SIG-M5 treated with dmso at 0.1 percent for 504 hours (cell line): ENCODE results near the gene THAP3.

Source experiments
- DNase-seq: peaks from one replicate; lab custom pipeline; 2025; ENCODE audit not compliant: unreplicated experiment; lab: John Stamatoyannopoulos, UW

The THAP3 gene

DNA sequence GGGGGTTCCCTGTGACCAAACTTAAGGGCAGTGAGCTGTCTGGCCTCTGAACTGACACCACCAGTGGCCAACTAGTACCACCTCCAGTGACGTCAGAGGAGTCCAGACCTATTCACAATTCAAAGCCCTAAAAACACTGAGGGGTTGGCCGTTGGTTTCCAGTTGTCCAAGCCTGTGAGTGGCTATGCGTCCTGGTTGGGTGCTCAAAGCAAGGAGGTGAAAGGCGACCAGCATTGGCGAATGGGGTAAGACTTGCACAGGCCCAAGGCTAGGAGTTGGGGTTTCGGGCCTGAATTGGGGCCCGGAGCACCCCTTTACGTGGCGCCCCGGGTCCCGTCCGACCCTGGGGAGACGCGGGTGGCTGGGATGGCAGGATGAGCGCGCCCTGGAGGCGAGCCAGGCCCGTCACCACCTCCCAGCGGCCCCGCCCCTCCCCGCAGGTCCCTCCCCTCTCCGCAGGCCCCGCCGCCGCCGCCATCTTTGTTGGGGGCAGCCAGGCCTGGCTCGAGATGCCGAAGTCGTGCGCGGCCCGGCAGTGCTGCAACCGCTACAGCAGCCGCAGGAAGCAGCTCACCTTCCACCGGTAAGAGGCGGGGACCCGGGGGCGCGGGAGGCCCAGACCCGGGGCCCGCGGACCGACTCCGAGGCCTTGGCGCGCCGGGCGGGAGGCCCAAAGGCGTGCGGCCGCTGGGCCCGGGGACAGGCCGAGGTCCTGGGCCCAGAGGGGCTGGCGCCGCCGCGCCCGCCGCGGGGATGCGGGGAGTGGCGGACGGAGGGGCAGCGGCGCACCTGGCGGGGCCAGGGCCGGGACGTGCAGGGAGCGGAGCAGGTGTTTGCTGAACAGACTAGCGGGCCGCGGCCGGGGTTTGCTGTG lies at the start of gene THAP3:
THAP3 (plus strand) TSS at position 159 of the 874 bp plus-strand sequence; CDS start at position 510, 351 bp downstream.
- DNase-seq = peak; percentile 61

- no peak for DNase-seq
Observed at GRCh38 chr1:6577831-6578525, 46.7 kb upstream of the THAP3 start.

DNA sequence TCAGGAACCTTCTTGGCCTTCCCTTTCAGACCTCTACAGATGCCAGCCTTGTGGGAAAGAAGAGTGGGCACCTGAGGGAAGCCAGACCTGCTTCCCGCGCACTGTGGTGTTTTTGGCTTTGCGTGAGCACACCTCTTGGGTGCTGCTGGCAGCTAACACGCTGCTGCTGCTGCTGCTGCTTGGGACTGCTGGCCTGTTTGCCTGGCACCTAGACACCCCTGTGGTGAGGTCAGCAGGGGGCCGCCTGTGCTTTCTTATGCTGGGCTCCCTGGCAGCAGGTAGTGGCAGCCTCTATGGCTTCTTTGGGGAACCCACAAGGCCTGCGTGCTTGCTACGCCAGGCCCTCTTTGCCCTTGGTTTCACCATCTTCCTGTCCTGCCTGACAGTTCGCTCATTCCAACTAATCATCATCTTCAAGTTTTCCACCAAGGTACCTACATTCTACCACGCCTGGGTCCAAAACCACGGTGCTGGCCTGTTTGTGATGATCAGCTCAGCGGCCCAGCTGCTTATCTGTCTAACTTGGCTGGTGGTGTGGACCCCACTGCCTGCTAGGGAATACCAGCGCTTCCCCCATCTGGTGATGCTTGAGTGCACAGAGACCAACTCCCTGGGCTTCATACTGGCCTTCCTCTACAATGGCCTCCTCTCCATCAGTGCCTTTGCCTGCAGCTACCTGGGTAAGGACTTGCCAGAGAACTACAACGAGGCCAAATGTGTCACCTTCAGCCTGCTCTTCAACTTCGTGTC lies 45.9 kb upstream of the THAP3 start:
- DNase-seq = no peak

- DNase-seq = peak; percentile 92
Observed at GRCh38 chr1:6579374-6580118, 45.1 kb upstream of the THAP3 start, which contains the start of gene ZBTB48. Gene ZBTB48 (plus strand): TSS chr1:6579994. CDS start chr1:6580610, 616 bp downstream.

DNA sequence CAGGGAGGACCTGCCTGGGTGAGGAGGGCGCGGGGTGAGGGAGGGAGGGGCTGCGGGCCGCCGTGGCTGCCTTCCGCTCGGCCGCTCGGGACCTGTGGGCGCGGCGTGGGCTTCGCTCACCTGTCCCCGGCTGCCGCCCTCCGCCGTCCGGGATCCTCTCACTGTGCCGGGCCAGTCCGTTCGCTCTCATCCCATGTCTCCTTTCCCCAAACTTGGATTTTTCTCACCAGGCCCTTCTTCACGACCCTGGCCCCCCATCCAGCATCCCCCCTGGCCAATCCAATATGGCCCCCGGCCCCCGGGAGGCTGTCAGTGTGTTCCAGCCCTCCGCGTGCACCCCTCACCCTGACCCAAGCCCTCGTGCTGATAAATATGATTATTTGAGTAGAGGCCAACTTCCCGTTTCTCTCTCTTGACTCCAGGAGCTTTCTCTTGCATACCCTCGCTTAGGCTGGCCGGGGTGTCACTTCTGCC lies 44.5 kb upstream of the THAP3 start:
- DNase-seq = peak; percentile 47

GRCh38 chr1:6580593-6581409 lies 43.9 kb upstream of the THAP3 start:
- peak; percentile 51 for DNase-seq

DNA sequence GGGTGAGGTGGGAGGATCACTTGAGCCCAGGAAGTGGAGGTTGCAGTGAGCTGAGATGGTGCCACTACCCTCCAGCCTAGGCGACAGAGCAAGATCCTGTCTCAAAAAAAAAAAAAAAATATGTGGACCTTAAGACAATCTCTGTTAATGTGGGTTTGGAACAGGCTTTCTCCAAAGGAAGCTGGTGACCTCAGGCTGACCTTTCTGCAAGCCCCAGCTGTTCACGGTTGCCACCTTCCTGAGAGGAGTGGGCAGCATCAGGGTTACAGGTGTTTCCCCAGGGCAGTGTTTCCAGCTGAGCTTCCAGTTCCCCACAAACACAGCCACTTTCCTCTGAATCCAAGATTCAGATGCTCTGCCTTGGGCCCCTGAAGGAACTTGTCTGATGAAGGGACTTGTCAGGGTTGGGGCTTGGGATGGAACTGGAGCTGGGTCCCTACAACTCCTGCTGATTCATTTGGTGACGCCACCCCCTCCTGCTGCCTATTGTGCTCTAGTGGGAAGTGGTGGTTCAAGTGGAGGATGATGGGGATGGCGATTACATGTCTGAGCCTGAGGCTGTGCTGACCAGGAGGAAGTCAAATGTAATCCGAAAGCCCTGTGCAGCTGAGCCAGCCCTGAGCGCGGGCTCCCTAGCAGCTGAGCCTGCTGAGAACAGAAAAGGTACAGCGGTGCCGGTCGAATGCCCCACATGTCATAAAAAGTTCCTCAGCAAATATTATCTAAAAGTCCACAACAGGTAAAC lies 42.9 kb upstream of the THAP3 start:
- DNase-seq = peak; percentile 81

GRCh38 chr1:6582370-6582769 lies 42.3 kb upstream of the THAP3 start:
- peak; percentile 20 for DNase-seq

DNA sequence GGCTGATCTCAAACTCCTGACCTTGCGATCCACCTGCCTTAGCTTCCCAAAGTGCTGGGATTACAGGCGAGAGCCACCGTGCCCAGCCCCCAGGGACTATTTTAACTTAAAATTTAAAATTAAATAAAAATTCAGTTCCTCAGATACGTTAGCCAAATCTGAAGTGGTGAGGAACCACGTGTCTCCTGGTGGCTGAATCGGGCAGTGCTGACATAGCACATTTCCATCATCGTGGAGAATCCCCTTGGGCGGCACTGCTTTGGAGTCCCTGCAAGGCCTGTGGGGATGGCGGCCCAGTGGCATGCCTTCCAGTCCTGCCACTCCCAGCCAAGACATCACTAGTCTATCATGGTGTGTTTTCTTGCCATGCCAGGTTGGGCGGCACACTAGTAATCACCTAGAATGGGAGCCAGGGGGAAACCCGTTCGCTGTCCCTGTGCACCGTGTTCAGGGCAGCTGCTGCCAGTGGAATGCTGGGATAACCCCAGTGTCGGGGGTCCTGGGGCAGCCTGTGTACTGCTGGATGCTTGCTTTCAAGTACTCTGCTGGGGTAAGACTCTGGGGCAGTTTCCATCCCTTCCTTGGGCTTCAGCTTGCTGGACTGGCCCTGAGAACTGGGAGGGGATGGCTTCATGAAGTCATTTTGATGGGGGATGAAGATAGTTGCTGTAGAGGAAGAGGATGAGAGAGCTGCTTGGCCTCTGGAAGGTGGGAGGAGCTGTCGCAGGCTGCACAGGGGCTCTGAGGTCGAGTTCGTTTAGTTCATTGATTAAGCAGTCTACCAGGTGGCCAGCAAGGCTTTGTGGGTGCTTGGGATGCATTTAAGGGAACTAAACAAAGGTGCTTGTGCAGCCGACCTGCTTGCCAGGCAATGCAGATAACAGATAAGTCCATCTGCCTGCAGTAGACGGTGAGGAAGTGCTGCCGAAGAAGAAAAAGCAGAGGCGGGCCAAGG lies 40.3 kb upstream of the THAP3 start:
- DNase-seq = no peak

DNA sequence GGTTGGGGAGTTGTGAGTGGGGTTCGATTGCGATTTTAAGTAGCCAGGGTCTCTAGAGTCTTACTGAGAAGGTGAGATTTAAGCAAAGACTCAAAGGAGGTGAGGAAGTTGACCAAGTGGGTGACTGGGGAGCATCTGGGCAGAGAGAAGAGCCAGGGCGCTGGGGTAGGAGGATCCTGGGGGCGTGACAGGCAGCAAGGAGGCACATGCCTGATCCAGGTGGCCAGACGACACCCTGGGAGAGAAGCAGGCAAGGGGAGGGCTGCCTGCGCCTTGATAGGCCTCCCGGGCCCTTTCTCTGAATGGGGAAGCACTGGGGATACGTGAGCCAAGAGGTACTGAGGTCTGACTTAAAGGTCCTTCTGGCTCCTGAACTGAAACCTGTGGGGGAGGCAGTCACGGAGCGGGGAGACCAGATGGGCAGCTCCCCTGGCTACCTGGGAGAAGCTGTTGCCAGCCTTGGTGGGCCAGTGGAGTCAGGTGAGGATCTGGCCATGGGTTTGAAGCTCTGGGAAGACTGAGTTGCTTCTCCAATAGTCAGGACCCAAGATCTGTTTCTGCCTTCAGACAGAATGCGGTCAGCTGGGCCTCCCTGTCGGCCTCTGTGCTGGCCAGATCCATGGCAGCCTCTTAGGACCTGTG lies 39.5 kb upstream of the THAP3 start:
- no peak for DNase-seq

DNA sequence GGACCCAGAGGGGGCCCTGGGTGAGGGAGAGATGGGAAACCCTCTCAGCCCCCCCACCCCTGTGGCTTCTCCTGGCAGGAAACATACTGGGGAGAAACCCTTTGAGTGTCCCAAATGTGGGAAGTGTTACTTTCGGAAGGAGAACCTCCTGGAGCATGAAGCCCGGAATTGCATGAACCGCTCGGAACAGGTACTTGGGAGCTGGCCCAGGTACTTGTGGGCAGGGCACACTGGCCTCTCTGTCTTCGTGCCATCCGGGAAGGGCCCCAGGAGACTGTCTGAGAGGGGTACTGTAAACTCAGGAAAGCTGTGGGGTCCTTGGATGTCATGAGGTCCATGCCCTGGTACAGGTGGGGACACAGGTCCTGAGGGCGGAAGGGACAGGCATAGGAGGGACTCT lies 38.8 kb upstream of the THAP3 start:
- DNase-seq = no peak

- DNase-seq = no peak
Observed at GRCh38 chr1:6586404-6586816, 38.3 kb upstream of the THAP3 start.

DNA sequence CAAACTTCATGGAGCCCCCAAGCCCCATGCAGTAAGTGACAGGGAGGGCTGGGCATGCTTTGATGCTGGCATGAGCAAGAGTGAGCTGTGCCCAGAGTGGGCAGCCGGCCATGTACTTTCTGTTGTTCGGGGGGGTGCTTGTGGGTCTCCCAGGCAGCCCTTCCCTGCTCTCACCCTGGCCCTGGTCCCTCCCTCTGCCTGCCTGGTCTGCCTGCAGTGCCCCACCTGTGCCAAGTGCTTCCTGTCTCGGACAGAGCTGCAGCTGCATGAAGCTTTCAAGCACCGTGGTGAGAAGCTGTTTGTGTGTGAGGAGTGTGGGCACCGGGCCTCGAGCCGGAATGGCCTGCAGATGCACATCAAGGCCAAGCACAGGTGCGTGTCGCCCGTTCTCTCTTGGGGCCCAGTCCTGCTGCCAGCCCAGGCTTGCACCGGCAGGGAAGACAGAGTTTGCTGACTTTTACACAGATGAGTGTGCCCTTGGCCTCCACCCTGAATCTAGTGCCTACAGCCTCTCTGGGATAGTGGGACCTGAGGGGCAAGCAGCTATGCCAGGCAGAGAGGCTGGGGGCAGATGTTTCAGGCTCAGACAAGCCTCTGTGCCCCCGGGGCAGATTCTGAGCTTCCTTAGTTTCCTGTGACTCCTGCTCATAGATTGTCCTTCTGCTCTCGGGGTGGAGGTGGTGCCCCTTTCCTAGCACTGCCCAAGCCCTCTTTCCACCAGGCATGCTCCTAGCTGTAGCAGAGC lies 37.2 kb upstream of the THAP3 start:
- DNase-seq = no peak

- DNase-seq = no peak
Observed at GRCh38 chr1:6588128-6588892, 36.4 kb upstream of the THAP3 start.

- no peak for DNase-seq
Observed at GRCh38 chr1:6588893-6589520, 35.7 kb upstream of the THAP3 start.

GRCh38 chr1:6590046-6590445 lies 34.6 kb upstream of the THAP3 start:
- no peak for DNase-seq
